CD4-positive, alpha-beta T cell treated with Interleukin-17A for 1 hour (primary cell): ENCODE results near the gene CES4A.
"Not testable (repeated sequence)": the region's sequence is repeated elsewhere in the genome, so short reads cannot be mapped to it uniquely, and the experiment has no call there.

ENCODE experiments used
- DNase-seq: peaks from one replicate; pipeline ENCODE4 v3.0.0-alpha.2; 2020

The CES4A gene

GRCh38 chr16:66988197-66988788 lies at the start of gene CES4A:
CES4A (plus strand) TSS chr16:66988589; CDS start chr16:66988773, 184 bp downstream.
- DNase-seq, result no peak

GRCh38 chr16:66939366-66939765 lies 49.0 kb upstream of the CES4A start:
- DNase-seq, result no peak

- DNase-seq, result no peak
Measured at GRCh38 chr16:66940236-66940635, 48.2 kb upstream of the CES4A start.

DNA sequence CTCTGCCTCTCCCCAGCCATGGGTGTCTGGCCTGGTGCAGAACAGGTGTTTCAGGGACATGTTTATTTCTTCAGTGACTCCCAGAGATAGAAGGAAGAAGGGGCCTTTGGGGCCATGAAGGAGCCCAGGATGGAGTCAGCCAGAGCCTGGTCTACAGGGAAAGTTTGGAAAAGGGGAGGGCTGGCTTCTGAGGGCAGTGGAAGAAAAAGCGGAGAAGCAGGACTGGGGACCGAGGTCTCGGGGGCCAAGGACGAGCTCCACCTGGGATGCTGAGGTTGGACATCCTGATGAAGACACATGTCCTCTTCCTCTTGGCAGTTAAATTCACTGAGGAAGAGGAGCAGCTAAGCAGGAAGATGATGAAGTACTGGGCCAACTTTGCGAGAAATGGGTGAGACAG lies 45.4 kb upstream of the CES4A start:
- no peak for DNase-seq

GRCh38 chr16:66943426-66944053 lies 44.8 kb upstream of the CES4A start:
- no peak for DNase-seq

DNA sequence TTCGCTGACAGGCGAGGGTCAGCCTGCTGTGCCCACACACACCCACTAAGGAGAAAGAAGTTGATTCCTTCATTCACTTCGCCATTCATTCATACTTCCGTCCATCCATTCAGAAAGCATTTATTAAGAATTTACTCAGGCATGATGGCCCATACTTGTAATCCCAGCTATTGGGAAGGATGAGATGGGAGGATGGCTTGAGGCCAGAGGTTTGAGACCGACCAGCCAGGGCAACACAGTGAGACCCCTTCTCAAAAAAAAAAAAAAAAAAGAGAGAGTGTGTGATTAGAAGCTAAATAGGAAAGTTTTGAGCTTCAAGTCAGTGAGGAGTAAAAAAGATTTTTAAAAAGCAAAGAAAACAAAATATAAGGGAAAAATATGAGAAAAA lies 44.3 kb upstream of the CES4A start:
- DNase-seq, result no peak

GRCh38 chr16:66944971-66945370 lies 43.4 kb upstream of the CES4A start:
- not testable (repeated sequence) for DNase-seq

GRCh38 chr16:66945939-66946338 lies 42.5 kb upstream of the CES4A start:
- DNase-seq, result no peak

DNA sequence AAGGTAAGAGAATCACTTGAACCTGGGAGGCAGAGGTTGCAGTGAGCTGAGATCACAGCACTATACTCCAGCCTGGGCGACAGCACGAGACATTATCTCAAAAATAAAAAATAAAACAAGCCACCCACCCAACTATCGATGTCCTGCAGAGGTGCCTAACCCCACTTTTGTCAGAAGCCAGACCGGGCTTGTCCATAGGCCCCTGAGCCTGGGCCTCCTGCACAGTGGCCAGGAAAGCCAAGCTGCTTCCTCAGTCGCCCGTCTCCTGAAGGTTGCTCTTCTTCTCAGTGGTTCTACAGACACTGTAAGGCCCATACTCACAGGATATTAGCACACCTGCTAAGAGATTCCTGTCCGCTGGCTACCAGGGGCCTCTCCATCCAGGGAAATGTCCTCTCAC lies 41.8 kb upstream of the CES4A start:
- DNase-seq, result no peak

DNA sequence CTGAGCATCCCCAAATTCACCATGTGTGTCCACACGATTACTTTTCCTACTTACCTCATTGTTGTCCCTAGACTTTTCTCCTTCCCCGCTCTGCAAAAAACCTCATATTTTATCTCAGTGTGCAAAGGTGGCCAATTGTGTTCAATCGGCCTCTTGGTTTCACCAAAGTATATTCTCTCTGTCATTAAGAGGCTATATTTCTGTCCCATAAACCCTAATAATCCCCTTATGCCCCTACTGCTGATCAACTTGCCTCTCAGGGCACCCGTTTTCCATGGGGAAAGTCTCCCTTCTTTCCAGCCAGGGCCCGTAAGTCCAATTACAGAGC lies 41.5 kb upstream of the CES4A start:
- DNase-seq, result no peak

DNA sequence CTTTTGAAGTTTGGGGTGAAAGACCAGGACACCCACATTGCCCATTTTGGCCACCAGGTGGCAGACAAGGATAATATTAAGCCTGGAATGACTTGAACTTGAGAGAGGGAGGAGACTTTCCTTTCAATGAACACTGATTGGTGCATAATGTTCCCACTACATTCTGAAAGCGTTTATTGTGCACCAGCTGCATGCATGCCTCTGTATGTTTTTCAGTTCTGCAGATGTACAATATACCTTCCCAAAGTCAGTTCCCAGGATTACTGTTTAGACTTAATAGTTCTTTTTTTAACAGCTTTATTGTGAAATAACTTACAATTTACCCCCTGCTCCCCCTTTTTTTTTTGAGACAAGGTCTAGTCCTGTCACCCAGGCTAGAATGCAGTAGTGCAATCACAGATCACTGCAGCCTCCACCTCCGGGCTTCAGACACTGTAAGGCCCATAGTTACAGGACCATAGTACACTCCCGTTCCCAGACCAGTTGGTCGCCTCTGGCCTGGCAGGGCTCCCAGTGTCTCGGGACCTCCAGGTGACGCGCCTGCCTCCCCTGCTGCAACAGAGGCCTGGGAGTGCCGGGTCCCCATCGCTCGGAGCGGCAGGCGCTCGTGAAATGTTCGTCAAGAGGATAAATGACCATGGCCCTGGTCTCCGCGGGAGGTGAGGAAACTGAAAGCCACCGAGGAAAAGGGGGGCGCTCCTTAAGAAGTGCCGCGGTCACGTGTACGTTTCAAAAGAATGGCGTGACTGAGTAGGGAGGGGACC lies 40.9 kb upstream of the CES4A start:
- peak; percentile 89 for DNase-seq

DNA sequence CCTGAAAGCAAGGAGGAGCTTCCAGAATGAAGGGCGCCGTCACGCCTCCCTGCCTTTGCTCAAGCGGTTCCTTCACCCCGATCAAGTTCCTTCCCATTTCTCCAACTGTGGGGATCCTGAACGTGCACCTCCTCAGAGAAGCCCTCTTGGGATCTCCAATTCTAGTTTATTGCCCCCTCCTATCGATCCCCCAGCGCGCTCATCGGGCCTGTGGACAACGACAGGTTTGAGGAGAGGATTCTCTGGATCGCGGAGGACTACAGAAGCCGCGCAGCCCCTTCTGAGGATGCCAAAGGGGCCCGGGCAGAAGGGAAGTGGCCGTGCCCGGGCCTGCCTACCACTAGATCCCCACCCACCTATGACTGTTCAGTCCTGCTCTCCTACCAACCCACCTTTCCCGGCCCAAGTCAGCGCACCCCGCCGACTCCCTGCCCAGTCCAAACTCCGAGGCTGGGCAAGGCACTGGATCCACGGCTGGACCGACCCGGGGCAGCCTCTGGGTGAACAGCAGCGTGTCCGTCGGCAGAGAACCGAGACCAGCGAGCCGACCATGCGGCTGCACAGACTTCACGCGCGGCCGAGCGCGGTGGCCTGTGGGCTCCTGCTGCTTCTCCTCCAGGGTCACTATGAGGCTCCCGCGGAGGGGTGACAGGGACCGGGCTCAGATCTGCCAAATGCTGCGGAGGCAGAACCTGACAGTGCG lies 40.1 kb upstream of the CES4A start:
- DNase-seq, result no peak

DNA sequence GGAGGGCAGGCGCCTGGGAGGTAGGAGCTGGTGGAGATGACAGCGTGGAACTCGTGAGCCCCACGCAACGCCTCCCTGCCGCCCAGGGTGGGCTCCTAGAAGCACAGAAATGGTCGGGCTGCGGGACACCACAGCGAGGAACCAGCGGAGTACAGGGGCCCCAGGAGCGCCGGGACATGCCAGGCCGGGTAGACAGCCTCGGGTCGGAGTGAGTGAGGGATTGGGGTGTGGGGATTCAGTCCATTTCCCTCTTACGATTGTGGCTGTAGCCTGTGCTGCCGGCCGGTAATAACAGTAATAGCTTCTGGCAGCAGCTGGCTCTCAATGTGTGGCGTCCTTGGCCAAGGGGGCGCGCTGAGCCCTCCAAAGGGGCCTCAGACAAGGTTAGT lies 39.6 kb upstream of the CES4A start:
- no peak for DNase-seq

DNA sequence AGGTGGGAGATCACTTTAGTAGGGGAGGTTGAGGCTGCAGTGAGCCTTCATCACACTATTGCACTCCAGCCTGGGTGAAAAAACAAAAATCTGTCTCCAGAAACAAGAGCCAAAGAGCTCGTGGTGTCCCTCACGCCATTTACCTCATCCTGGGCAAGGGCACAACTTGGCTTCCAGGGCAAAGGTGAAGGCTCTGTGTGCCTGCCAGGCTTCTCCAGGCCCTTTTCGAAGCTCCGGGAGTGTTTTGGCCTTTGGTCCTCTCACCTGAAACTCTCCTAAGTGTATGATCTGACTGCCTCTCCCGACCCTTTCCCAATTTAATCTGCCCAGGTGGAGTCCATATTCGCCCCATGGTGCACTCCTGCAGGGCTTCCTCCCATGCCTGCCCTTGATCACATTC lies 38.9 kb upstream of the CES4A start:
- no peak for DNase-seq

DNA sequence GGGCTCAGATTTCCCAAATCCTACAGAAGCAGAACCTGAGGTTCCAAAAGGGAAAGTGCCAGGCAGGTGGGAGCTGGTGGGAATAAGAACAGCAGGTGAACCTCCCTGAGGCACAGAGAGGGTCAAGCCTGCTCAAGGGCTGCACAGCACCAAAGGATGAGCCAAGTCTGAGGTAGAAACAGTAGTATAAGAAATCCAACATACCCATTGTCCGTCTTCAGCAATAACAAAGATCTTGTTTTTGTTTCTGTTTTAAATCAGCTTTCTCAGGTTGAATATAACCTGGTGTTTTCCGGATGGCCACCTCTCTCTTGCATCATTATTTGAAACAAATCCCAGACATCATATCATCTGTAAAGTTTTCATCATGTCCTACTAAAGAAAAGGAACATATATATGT lies 38.0 kb upstream of the CES4A start:
- DNase-seq, result no peak

- no peak for DNase-seq
Measured at GRCh38 chr16:66950971-66951790, 37.2 kb upstream of the CES4A start.

DNA sequence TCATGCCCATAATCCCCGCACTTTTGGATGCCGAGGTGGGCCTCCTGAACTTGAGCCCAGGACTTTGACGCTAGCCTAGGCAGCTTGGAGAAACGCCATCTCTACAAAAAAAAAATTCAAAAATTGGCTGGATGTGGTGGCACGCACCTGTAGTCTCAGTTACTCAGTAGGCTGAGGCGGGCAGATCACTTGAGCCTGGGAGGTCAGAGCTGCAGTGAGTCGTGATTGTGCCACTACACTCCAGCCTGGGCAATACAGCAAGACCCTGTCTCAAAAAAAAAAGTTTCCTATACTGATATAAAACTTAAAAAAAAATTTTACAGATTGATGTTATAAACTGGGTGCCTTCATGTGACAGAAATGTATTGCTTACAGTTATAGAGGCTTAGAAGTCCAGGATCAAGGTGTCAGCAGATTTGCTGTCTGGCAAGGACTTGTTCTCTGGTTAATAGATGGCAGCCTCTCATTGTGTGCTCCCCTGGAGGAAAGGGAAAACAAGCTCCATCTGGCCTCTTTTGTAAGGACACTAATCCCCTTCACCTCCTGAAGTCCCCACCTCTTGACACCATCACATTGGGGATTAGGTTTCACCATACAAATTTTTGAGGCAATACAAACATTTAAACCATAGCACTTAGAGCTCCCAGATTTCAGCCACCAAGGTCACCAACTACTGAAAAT lies 35.8 kb upstream of the CES4A start:
- no peak for DNase-seq

DNA sequence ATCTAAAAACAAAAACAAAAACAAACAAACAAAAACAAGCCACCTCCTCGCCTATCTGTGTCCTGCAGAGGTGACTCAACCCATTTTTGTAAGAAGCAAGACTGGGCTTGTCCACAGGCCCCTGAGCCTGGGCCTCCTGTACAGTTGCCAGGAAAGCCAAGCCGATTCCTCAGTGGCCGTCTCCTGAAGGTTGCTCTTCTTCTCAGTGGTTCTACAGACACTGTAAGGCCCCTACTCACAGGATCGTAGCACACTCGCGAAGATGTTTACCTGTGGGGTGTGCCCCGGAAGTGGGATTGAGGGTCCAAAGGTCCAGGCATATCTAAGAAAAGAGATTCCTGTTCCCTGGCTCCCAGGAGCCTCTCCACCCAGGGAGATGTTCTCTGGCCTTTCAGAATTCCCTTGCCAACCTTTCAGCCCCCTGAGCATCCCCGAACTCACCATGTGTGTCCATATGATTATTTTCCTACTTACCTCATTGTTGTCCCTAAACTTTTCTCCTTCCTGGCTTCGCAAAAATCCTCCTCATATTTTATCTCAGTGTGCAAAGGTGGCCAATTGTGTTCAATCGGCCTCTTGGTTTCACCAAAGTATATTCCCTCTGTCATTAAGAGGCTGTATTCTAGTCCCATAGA lies 34.8 kb upstream of the CES4A start:
- no peak for DNase-seq

DNA sequence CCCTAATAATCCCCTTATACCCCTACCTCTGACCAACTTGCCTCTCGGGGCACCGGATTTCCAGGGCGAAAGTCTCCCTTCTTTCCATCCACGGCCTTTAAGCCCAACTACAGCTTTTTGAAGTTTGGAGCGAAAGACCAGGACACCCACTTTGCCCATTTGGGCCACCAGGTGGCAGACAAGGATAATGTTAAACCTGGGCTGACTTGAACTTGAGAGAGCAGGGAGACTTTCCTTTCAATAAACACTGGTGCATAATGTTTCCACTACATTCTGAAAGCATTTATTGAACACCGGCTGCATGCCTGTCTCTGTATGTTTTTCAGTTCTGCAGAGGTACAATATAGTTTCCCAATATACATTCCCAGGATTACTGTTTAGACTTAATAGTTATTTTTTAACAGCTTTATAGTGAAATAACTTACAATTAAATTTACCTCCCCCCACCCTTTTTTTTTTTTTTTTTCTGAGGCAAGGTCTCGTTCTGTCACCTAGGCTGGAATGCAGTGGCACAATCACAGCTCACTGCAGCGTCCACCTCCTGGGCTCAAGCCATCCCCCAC lies 34.2 kb upstream of the CES4A start:
- peak; percentile 81 for DNase-seq

DNA sequence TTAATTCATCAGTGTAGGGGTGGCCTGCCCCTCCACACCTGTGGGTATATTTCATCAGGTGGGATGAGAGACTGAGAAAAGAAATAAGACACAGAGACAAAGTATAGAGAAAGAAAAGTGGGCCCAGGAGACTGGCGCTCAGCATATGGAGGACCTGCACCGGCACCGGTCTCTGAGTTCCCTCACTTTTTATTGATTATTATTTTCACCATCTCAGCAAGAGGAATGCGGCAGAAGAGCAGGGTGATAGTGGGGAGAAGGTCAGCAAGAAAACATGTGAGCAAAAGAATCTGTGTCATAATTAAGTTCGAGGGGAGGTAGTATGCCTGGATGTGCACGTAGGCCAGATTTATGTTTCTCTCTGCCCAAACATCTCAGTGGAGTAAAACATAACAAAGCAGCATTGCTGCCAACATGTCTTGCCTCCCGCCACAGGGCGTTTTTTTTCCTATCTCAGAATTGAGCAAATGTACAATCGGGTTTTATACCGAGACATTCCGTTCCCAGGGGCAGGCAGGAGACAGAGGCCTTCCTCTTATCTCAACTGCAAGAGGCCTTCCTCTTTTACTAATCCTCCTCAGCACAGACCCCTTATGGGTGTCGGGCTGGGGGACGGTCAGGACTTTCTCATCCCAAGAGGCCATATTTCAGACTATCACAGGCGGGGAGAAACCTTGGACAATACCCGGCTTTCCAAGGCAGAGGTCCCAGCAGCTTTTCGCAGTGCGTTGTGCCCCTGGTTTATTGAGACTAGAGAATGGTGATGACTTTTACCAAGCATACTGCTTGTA lies 32.8 kb upstream of the CES4A start:
- DNase-seq, result not testable (repeated sequence)

- not testable (repeated sequence) for DNase-seq
Measured at GRCh38 chr16:66956154-66956457, 32.3 kb upstream of the CES4A start.
